GM12801 (cell line): ENCODE measurements around the gene GMFB.

Experiments
- TF ChIP-seq, protein P1 (sequence below): IDR thresholded peaks from one replicate; pipeline ENCODE4 v1.5.1; 2011; ENCODE audit warnings: control low read depth; ENCODE audit not compliant: insufficient read length; ENCODE audit errors: extremely low read depth

Gene GMFB

GRCh38 chr14:54503486-54503885, 14.7 kb upstream of the GMFB start:
- TF ChIP-seq, protein P1, sequence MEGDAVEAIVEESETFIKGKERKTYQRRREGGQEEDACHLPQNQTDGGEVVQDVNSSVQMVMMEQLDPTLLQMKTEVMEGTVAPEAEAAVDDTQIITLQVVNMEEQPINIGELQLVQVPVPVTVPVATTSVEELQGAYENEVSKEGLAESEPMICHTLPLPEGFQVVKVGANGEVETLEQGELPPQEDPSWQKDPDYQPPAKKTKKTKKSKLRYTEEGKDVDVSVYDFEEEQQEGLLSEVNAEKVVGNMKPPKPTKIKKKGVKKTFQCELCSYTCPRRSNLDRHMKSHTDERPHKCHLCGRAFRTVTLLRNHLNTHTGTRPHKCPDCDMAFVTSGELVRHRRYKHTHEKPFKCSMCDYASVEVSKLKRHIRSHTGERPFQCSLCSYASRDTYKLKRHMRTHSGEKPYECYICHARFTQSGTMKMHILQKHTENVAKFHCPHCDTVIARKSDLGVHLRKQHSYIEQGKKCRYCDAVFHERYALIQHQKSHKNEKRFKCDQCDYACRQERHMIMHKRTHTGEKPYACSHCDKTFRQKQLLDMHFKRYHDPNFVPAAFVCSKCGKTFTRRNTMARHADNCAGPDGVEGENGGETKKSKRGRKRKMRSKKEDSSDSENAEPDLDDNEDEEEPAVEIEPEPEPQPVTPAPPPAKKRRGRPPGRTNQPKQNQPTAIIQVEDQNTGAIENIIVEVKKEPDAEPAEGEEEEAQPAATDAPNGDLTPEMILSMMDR: no peak

- TF ChIP-seq, protein P1: no peak
Observed at GRCh38 chr14:54502602-54503001, 13.8 kb upstream of the GMFB start.

DNA sequence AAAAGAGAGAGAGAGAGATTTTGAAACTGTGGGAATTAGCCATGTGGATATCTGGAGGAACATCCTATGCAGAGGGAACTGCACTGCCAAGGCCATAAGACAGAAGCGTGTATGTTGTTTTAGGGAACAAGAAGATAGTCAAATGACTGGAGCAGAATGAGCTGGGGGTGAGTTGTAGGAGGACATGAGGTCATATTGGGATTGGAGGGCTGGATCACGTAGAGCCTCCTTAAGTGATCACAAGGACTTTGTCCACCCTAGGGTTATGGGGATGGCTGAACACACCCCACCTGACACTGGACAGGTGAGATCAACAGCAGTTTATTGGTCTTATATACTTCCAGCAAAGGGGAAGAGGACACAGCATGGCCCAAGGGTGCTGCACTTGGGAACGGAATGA, 12.7 kb upstream of the GMFB start:
- TF ChIP-seq, protein P1: no peak

DNA sequence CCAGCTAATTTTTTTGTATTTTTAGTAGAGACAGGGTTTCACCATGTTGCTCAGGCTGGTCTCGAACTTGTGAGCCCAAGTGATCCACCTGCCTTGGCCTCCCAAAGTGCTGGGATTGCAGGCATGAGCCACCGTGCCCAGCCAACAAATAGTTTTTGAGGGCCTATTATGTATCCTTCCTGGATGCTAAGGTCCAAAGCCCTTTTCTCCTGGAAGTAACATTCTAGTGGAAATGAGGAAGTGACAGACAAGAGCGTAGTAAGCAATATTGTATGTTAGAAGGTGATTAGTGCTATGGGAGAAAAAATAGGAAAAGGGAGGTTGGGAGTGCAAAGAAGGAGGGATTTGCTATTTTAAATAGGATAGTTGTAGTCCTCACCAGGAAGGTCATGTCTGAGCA, 12.0 kb upstream of the GMFB start:
- TF ChIP-seq, protein P1: no peak

GRCh38 chr14:54498579-54498978, 9.8 kb upstream of the GMFB start:
- TF ChIP-seq, protein P1: no peak

- TF ChIP-seq, protein P1: no peak
Observed at GRCh38 chr14:54498095-54498531, 9.3 kb upstream of the GMFB start.

DNA sequence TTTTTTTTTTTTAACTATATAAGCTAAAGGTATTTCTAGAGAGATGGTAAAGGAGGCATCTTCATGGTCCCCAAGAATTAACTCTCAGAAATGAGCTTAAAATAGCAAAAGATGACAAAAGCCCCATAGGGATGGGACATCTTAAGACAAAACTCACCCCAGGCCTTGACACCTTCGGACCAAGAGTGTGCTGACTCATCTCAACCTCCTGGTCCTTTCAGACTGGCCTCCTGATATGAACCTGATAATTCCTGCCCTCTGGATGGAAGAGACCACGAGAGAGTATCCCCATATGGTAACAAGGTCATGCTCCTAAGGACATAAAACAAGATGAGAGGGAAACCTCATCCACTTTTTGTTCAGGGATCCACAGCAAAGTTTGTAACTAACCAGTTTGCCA, 8.4 kb upstream of the GMFB start:
- TF ChIP-seq, protein P1: no peak

DNA sequence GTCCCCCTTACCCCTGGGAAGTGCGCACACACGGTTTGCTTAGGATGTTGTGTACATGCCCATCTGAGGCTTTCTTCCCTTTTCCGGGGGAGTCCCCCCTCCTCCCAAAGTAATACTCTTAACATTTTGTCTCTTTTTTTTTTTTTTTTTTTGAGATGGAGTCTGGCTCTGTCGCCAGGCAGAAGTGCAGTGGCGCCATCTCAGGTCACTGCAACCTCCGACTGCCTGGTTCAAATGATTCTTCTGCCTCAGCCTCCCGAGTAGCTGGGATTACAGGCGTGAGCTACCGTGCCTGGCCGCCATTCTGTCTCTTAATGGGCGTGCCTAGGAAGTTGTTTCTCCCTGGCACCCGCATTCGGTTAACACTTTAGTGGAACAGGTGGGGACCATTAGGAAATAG, 4.5 kb upstream of the GMFB start:
- TF ChIP-seq, protein P1: no peak
